Hepatocyte (in vitro differentiated cells): ENCODE results near the gene RYR3.

Experiments used
- CTCF ChIP-seq: fragments of 200-600 bp; sonication (generic); IDR thresholded peaks from 2 replicates; pipeline ENCODE4 v1.5.1; 2016; ENCODE audit warnings: antibody characterized with exemption, mild to moderate bottlenecking; ENCODE audit not compliant: poor library complexity
- EZH2phosphoT487 ChIP-seq: fragments of 200-600 bp; sonication (generic); IDR thresholded peaks from one replicate; pipeline ENCODE4 v1.6.1; 2018; ENCODE audit warnings: antibody characterized with exemption, mild to moderate bottlenecking, low read depth, moderate library complexity; ENCODE audit not compliant: unreplicated experiment, severe bottlenecking

DNA sequence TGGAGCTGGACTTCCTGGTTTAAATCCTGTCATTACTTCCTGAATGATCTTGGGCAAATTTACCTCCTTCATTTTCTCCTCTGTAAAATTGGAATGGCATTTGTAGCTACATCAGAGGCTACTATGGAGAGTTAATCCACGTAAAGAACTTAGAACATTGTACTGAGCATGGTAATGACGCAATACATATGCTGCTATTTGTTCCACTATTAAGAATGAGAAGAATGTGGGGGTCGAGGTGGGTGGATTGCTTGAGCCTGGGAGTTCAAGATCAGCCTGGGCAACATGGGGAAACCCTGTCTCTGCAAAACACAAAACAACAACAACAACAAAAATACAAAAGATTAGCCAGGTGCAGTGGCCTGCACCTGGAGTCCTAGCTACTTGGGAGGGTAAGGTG is 250.6 kb downstream of the RYR3 start:
- TF ChIP-seq EZH2phosphoT487 = no peak
- no peak for TF ChIP-seq CTCF
